Renal pelvis (tissue), 12 donors: Measurements from ENCODE around the gene LSM3. TPM values are rescaled to one million over a fixed set of nuclear protein-coding genes. Genes with fewer than 3 reads are reported as not detected.

ENCODE experiments used
- DNase-seq: peaks from one replicate; pipeline ENCODE4 v3.0.0-alpha.2; 2013
- long read RNA-seq, 16 experiments: transcript quantifications; one replicate each; lab custom pipeline, GENCODE V29; 2026
- polyA plus RNA-seq, 3 donors: library from polyadenylated mRNA; unstranded; fragments of 120-200 nt; gene quantifications; one replicate each; pipeline ENCODE4 v1.2.1, GENCODE V29; 2013; ENCODE audit not compliant: insufficient read length in 3 of 3

LSM3 gene
- 10 to 100 TPM; 15.6 to 17.7 (median 15.9) TPM for polyA plus RNA-seq
- long read RNA-seq, donor 1, transcript LSM3-201 (4 exons, 3,815 nt): major isoform, 73 of 80 reads
- long read RNA-seq, donor 1, partial matches to known transcripts: 7 of 80 reads
- long read RNA-seq, donor 1, other reads (novel, unspliced or antisense): 0 of 80 reads
- long read RNA-seq, donor 2, transcript LSM3-201 (4 exons, 3,815 nt): major isoform, 119 of 132 reads
- long read RNA-seq, donor 2, partial matches to known transcripts: 13 of 132 reads
- long read RNA-seq, donor 2, other reads (novel, unspliced or antisense): 0 of 132 reads
- long read RNA-seq, donor 3, transcript LSM3-201 (4 exons, 3,815 nt): major isoform, 91 of 118 reads
- long read RNA-seq, donor 3, partial matches to known transcripts: 21 of 118 reads
- long read RNA-seq, donor 3, other reads (novel, unspliced or antisense): 6 of 118 reads
- long read RNA-seq, donor 4, transcript LSM3-201 (4 exons, 3,815 nt): major isoform, 107 of 143 reads
- long read RNA-seq, donor 4, partial matches to known transcripts: 27 of 143 reads
- long read RNA-seq, donor 4, other reads (novel, unspliced or antisense): 9 of 143 reads
- long read RNA-seq, donor 5, transcript LSM3-201 (4 exons, 3,815 nt): major isoform, 62 of 67 reads
- long read RNA-seq, donor 5, partial matches to known transcripts: 5 of 67 reads
- long read RNA-seq, donor 5, other reads (novel, unspliced or antisense): 0 of 67 reads
- long read RNA-seq, donor 6, transcript LSM3-201 (4 exons, 3,815 nt): major isoform, 93 of 105 reads
- long read RNA-seq, donor 6, partial matches to known transcripts: 12 of 105 reads
- long read RNA-seq, donor 6, other reads (novel, unspliced or antisense): 0 of 105 reads
- long read RNA-seq, donor 7, transcript LSM3-201 (4 exons, 3,815 nt): major isoform, 76 of 102 reads
- long read RNA-seq, donor 7, partial matches to known transcripts: 26 of 102 reads
- long read RNA-seq, donor 7, other reads (novel, unspliced or antisense): 0 of 102 reads
- long read RNA-seq, donor 8, transcript LSM3-201 (4 exons, 3,815 nt): major isoform, 35 of 41 reads
- long read RNA-seq, donor 8, partial matches to known transcripts: 6 of 41 reads
- long read RNA-seq, donor 8, other reads (novel, unspliced or antisense): 0 of 41 reads
- long read RNA-seq, donor 9, transcript LSM3-201 (4 exons, 3,815 nt): major isoform, 115 of 132 reads
- long read RNA-seq, donor 9, partial matches to known transcripts: 17 of 132 reads
- long read RNA-seq, donor 9, other reads (novel, unspliced or antisense): 0 of 132 reads
- long read RNA-seq, donor 10, transcript LSM3-201 (4 exons, 3,815 nt): major isoform, 73 of 92 reads
- long read RNA-seq, donor 10, partial matches to known transcripts: 19 of 92 reads
- long read RNA-seq, donor 10, other reads (novel, unspliced or antisense): 0 of 92 reads
- long read RNA-seq, donor 11, transcript LSM3-201 (4 exons, 3,815 nt): major isoform, 55 of 62 reads
- long read RNA-seq, donor 11, partial matches to known transcripts: 7 of 62 reads
- long read RNA-seq, donor 11, other reads (novel, unspliced or antisense): 0 of 62 reads
- long read RNA-seq, donor 12, transcript LSM3-201 (4 exons, 3,815 nt): major isoform, 141 of 159 reads
- long read RNA-seq, donor 12, partial matches to known transcripts: 18 of 159 reads
- long read RNA-seq, donor 12, other reads (novel, unspliced or antisense): 0 of 159 reads
- long read RNA-seq, donor 13, transcript LSM3-201 (4 exons, 3,815 nt): major isoform, 50 of 62 reads
- long read RNA-seq, donor 13, partial matches to known transcripts: 12 of 62 reads
- long read RNA-seq, donor 13, other reads (novel, unspliced or antisense): 0 of 62 reads
- long read RNA-seq, donor 14: 0 reads
- long read RNA-seq, donor 15, transcript LSM3-201 (4 exons, 3,815 nt): major isoform, 118 of 148 reads
- long read RNA-seq, donor 15, partial matches to known transcripts: 22 of 148 reads
- long read RNA-seq, donor 15, other reads (novel, unspliced or antisense): 8 of 148 reads
- long read RNA-seq, donor 16, transcript LSM3-201 (4 exons, 3,815 nt): major isoform, 105 of 144 reads
- long read RNA-seq, donor 16, partial matches to known transcripts: 32 of 144 reads
- long read RNA-seq, donor 16, other reads (novel, unspliced or antisense): 7 of 144 reads

DNA sequence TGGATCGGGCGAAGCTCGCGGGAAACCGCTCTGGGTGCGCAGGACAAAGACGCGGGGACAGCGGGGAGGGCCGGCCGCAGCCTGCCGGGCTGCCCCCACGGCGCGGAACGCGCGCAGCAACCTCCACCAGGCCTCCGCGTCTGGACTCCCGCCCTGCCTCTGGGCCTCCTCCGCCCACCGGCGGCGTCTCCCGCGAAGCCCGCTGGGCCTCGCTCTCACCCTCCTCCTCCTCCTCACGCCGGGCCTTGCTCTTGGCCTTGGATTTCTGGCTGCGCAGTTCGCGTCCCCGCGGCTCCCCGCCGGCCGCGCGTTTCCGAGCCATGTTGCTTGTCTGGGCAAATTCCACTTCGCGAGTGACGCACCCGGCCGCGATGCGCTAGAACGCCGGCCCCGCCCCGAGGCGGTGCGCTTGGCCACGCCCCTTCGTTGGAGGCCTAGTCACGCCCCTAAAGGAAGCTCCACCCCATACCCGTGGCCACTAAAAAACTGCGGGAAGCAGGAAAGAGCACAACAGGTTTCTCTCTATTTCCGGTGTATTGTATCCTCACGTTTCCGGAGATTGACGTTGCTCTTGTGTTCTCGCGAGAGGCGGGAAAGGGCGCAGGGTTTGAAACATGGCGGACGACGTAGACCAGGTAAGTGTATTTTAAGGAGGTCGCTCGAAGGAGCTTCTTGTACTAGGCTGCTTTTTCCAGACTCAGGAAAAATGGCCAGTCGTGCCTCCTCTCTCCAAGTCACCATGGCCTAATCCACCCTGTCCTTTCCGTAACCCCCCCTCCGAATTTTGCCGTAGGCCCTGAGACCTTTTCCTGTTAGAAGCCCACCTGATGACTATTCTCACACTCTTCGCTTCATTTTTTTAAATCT lies at the start of gene LSM3, which contains the start of gene XPC:
Gene LSM3 (plus strand): TSS at position 571 of the 867 bp plus-strand sequence. CDS start 44 bp downstream, at position 615.
Gene XPC (minus strand): TSS at position 355 of the 867 bp plus-strand sequence. CDS start 33 bp downstream, at position 322.
- peak; percentile 98 for DNase-seq

DNA sequence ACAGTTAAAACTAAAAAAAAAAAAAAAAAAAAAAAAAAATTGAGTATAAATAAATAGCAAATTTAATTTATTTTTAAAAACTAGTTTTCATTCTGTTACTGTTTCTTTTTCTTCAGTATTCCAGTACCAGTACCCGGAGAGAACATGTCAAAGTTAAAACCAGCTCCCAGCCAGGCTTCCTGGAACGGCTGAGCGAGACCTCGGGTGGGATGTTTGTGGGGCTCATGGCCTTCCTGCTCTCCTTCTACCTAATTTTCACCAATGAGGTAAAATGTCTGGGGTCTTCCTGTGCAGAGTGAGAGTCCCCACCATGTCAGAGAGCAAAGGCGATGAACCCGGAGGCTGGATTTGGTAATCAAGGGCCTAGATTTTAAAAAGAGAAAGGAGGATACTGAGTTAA lies 49.3 kb upstream of the LSM3 start:
- no peak for DNase-seq

DNA sequence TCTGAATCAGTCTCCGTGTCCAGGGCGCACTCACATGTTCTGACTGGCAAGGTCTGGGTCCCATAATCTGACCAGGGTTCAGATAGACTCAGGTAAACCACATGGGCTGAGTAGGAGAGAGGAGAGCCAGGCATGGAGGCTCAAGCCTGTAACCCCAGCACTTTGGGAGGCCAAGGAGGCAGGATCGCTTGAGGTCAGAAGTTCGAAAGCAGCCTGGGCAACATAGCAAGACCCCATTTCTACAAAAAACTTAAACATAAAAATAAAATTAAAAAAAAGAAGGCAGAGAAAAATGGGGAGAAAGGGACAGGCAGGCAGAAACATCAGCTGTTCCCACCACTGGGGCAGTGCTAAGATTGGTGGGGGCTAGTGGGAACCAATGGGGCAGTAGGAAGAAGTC lies 48.4 kb upstream of the LSM3 start:
- DNase-seq: no peak

DNA sequence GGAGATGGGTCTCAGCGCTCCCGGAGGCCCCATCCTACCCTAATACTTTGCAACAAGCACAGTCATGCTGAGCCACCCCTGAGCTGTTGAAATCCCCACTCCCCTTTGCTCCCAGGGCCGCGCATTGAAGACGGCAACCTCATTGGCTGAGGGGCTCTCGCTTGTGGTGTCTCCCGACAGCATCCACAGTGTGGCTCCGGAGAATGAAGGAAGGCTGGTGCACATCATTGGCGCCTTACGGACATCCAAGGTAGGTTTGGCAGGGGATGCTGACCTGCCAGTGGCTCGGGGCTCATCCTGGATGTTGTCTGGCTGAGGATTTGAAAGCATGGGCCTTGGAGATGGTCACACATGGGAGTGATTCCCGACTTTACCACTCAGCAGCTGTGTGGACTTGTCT lies 47.9 kb upstream of the LSM3 start:
- no peak for DNase-seq

DNA sequence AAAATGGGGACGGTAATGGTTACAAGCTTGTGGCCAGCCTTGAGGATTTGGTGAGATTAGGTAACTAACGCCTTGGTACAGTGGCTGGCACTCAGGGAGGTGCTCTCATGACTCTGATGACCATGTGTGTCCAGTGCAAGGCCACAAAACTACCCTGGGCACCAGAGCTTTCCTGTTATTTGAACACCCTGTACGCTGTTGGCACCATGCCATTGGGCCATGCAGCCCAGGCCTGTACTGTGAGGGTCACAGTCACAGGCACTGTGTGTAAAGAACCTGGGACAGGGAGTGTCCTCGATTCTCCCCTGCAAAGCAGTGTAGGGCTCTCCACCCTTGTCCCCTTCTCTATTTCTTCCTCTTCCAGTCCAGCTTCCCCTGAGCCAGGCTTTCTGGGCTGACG lies 47.5 kb upstream of the LSM3 start:
- DNase-seq: no peak

DNA sequence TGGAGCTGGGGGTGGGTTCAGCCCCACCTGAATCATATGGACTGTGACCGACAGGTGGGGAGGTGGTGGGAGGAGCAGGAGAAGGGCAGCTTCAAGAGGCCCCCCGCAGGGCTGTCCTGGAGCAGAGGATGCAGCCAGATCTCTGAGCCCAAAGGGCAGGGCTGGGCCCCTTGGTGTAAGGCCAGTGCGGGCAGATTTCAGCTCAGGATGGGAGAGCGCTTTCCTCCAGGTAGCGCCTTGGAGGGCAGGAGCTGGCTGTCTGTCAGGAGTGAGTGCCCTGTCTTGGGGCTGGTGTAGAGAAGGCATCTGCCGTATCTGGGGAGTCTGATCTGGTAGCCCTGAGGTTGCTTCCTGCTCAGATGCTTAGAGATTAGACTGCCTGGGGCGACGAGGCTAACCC lies 46.5 kb upstream of the LSM3 start:
- no peak for DNase-seq

DNA sequence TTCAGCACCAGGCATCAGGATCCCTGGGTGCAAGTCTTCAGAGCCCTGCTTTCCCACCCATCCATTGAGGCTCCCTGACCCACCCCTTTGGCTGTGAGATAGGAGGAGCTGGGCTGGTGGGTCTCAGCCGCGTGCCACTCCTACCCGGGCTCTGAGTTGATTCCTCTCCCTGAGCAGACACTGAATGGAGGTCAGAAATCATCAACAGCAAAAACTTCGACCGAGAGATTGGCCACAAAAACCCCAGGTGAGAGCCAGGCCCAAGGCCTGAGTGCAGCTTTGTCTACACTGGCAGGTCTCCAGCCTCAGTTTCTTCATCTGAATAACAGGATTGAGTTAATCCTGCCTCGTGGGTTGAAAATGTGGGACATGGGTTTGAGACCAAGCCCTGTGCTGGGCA lies 45.9 kb upstream of the LSM3 start:
- DNase-seq: no peak

DNA sequence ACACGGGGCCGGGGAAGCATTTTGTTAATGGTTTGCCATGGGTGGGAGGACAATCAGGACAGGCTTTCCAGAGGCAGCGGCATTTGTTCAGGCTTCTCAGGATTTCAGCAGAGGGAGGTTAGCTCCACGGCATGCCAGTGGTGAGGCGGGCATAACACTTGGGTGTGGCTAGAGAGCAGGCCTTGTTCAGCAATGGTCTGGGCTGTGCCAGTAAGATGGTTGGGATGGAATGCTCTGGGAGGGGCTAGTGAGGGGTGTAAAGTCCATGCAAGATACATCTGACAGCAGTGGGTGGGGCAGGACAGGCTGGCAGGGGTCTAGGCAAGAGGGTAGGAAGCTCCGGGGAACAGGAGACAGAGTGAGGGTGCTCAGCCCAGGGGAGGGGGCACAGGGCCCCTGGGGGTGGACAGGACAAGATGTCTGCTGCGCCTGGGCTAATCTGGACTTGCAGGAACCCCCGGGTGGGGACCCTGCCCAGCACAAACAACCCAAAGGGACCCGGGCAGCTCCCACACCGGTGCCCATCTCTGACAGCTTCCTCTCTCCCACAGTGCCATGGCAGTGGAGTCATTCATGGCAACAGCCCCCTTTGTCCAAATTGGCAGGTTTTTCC lies 45.3 kb upstream of the LSM3 start:
- no peak for DNase-seq

DNA sequence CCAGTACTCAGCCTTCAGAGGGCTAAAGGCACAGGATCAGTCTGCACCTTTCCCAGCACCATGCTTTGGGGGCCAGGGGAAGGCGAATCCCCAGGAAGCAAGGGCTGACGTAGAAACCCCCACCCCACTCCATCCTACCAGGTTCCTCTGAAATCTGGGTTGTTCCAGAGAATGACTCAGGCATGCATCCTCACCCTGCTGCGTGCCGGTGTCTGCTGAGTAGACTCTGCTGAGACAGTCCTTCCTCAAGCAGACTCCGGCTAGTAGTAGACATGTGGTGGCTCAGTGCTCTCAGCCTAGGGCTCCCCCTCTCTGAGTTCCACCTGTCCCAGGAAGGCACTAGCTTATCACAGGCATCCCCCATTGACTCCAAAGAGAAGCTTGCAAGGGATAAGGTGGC lies 44.7 kb upstream of the LSM3 start:
- DNase-seq: no peak

DNA sequence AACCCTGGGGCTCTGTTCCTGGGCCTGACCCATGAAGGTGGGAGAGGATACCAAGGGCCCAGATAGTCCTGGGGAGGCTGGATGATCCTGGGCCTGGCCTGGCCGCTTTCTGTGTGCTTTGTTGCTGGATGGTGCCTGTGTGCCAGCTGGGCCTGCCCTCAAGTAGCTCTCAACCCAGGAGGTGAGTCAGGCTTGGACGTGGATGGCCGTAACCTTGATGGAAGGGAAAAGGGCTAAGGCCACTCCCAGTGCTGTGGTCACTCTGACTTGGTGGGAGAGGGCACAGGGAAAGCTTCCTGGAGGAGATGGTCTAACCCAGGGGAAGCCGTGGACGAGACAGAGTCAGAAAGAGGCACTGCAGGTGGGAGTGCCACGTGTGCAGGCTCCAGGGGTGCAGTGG lies 44.3 kb upstream of the LSM3 start:
- no peak for DNase-seq

DNA sequence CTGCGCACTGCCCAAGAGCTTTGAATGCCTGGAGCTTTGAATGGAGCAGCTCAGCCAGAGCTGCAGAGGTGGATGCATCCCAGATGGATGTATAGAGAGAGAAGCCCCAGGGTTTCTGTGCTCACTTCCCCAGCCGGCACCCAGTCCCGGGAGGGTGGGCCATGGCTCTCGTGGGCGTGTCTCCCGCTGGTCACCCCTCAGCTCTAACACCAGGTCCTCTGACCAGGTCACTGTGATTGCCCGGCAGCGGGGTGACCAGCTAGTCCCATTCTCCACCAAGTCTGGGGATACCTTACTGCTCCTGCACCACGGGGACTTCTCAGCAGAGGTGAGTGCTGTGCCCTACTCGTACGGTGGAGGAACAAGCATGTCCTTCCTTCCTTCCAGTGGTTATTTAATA lies 43.0 kb upstream of the LSM3 start:
- DNase-seq: no peak

DNA sequence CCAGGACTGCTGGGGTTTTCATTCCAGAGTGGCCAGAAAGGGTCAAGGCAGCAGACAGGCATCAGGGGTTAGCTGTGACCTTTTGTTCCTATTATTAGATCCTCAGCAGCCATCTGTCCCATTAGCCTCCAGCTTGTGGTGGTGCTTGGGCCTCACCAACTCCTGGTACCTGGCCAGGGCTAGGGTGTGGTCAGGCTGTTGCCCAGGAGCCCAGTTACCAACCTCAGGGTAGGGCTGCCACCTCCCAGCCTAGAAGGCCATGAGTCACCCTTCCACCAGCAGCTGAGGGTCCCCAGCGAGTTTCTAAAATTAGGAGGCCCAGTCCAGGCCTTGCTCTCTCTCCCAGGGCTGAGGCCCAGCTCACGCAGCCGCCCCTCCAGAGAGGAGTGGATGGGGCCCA lies 41.6 kb upstream of the LSM3 start:
- no peak for DNase-seq

DNA sequence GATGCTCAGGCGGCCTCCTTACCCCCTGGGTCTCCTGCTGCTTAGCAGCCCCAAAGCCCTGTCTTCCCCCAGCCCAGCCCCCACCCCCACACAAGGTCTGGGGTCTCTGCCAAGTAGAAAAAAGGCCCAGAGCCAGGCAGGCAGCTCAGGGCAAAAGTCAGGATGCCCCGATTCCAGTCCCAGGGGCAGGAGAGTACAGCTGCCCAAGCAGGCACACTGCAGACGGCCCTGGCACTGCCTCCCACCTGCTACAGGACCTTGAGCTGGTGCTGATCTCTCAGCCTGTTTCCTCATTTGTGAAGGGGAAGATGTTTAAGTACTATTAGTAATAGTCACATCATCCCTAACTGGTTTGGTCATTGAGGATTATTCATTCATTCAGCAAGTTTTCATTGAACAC lies 41.2 kb upstream of the LSM3 start:
- DNase-seq: no peak

DNA sequence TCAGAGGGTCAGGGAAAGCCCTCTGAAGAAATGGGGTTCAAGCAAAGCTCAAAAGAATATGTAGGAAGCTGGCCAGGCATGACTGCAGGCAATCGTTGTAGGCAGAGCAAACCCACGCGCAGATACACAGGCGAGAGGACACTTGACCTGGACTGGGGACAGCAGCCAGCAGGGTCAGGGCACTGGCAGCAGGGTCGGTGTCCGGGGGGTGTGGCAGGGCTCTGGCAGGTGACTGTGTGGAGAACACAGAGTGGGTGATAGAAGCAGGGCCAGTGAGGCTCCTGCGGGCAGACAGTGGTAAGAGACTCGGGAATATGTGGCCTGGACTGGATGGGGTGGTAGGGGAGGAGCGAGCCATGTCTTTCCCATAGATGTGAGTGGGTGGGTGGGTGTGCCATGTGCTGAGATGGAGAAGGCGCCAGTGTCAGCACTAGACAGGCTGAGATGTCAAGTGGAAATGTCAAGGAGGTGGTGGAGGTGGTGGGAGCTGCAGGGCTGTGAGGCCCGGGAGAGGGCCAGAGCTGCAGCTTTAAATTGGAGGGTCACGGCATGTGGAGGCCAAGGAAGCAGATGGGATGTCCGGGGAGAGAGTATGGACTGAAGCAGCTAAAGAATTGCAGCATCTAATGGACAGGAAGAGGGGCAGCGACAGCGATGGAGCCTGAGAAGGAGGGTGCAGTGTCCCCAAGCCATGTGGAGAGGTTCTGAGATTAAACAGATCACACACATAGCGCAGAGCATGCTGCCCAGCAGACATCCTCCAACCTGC lies 40.3 kb upstream of the LSM3 start:
- no peak for DNase-seq

DNA sequence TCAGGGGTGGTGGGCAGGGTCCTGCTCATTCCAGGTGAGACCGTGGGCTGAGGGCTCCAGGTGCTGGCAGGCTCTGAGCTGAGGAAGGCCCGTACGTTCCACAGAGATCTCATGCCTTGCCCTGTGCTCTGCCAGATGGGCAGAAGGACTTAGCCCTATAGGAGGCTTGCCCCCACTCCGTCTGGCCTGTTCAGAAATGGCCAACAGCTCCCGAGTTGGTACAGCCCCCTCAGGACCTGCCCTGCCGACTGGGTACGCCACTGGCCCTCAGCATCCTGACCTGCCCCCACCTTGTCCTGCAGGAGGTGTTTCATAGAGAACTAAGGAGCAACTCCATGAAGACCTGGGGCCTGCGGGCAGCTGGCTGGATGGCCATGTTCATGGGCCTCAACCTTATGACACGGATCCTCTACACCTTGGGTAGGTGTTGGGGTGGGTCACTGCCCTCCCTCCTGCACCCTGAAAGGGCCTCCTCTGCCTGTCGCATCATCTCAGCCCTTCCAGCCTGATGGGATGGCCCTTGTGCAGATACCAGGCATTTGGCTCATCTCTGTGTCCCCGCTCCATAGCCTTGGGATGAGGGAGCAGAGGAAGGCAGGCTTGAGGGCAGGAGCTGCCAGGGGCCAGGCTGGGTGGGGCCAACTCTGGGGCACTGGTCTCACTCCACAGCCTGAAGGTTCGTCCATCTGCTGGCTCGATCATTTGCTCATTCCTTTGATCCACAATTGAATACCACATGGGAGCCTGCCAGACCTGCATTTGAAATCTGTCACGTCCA lies 39.5 kb upstream of the LSM3 start:
- DNase-seq: no peak

DNA sequence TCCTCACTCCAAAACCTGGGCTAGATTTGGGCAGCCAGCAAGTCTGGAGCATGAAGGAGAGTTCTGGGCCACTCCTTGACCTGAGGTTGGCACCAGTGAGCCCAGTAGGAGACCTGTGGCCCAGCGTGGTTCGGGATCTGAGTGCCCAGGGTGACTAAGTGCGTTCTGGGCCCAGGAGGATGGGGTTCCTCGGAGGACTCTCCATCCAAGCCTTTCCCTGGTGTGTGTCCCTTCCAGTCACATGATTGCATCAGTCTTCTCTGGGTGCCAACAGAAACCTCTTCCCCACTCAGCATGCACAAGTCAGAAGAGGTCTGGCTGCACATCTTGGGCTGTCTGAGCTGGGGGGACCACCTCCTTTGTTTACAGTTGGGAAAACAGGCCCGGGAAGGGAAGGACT lies 38.8 kb upstream of the LSM3 start:
- no peak for DNase-seq

DNA sequence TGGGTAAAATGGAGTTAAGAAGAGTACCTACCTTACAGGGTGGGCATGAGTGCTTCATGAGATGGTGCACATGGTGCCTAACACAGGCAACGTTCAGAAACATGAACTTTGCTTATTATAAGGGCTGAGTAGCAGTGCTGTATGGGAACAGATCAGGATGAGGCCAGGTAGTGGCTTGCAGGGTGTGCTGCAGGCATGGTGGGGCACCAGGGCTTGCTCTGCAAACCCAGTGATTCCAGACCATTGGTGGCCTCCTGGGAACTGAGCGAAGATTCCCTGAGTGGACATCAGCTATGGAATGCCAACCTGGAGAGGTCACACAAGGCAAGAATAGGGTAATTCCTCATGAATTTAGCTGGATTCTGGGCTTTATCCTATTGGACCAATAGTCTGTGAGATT lies 37.9 kb upstream of the LSM3 start:
- no peak for DNase-seq
